Pancreas (tissue), 10 donors: ENCODE data around the gene ENDOU. TPM values are rescaled to one million over a fixed set of nuclear protein-coding genes. Genes with fewer than 3 reads are reported as not detected.

Source experiments
- ATAC-seq, 4 donors: fragments of 200-7000 bp; cut with Tn5 transposase; one replicate each; pipeline versions ENCODE4 v1.8.0 to v1.9.1; 2020; ENCODE audit warnings: mild to moderate bottlenecking in 4 of 4, moderate library complexity in 4 of 4
- DNase-seq, 6 donors: peaks; one replicate each; pipeline ENCODE4 v3.0.0-alpha.2; 2020
- FAIRE-seq: peaks from 2 replicates; lab custom pipeline; 2012; peaks lifted over from hg19 to GRCh38; lab: Jason Lieb, UNC
- H3K27ac ChIP-seq, 4 donors: fragments of 200-600 bp; sonication (generic); 1 replicate in 3 of 4; 2 replicates in 1 of 4; pipeline versions ENCODE4 v1.5.0 to v1.8.0; 2020
- H3K27me3 ChIP-seq, 4 donors: fragments of 200-600 bp; one replicate each; pipeline ENCODE4 v1.8.0; 2021
- H3K36me3 ChIP-seq, 3 donors: fragments of 200-600 bp; sonication (generic) in 1 of 3; one replicate each; pipeline versions ENCODE4 v1.5.0 to v1.8.0; 2020 to 2021
- H3K4me1 ChIP-seq, 3 donors: fragments of 200-600 bp; one replicate each; pipeline ENCODE4 v1.8.0; 2021
- H3K4me3 ChIP-seq, 4 donors: fragments of 200-600 bp; sonication (generic) in 2 of 4; one replicate each; pipeline versions ENCODE4 v1.5.0 to v1.8.0; 2020 to 2021
- H3K9me3 ChIP-seq, 4 donors: fragments of 200-600 bp; one replicate each; pipeline ENCODE4 v1.8.0; 2021
- CTCF ChIP-seq, 4 donors: fragments of 200-600 bp; sonication (generic) in 3 of 4; IDR thresholded peaks; one replicate each; pipeline versions ENCODE4 v1.5.0 to v1.8.0; 2021; ENCODE audit warnings: antibody characterized with exemption in 4 of 4
- WGBS, 2 donors: extraction: QIAGEN DNeasy Blood & Tissue Kit; methylation state at CpG; one replicate each; pipeline ENCODE4 v1.1.7; 2013; 5-methylcytosine and 5-hydroxymethylcytosine counted together
- intact Hi-C, 3 donors: fragments of 100-400 bp; cut with DNase I; formaldehyde crosslinking; loops; one replicate each; pipeline versions ENCODE4 v1.11.1 to v1.14.2; 2022
- polyA plus RNA-seq, 2 donors: library from polyadenylated mRNA; stranded (reverse); fragments of 200-250 nt; gene quantifications; one replicate each; pipeline ENCODE4 v1.2.3, GENCODE V29; 2013
- total RNA-seq, 6 donors: library from RNA; stranded (reverse); fragmentation: NEBNext Ultra II Directional in 4 of 6; extraction: Animal tissue kit (Norgen Biotek cat#: 25700) in 4 of 6; gene quantifications; one replicate each; pipeline versions ENCODE4 v1.2.1 to v1.2.4, GENCODE V29; 2021 to 2023
- donor health status: healthy with polysubstance abuse.
- donor health status: DM: no; HTN: no; CAD: no; lungs with moderate emphysema.
- donor health status: DM: no; HTN: no; CAD: no.
- donor health status: control.
- donor health status: control.
- donor health status: Bipolar disorder and iron deficiency.
- donor health status: DM: yes; HTN: yes; CAD: no.
- donor health status: DM: no; HTN: no; CAD: no.
- donor health status: DM: no; HTN: no; CAD: no.
- donor health status: DM: yes; HTN: yes; CAD: no.

The ENDOU gene
- total and polyA plus RNA-seq, 8 donors: 0.11 to 0.23 (median 0.20) TPM; not detected in 5

GRCh38 chr12:47731723-47732122 is 6.4 kb upstream of the ENDOU start:
- TF ChIP-seq CTCF (IDR thresholded peaks at IDR 0.05): no peak
- intact Hi-C loops: no loop called here
- Histone ChIP-seq H3K4me3 (no peak overlapping the region), H3K9me3 (no peaks in the 10 kb centered on the region), H3K27ac (no peak overlapping the region), H3K36me3 (no peaks in the 10 kb centered on the region), H3K4me1 (peaks cover 18 to 25% (median 24%) of the 10 kb centered on the region in 3 donors), H3K27me3 (no peaks in the 10 kb centered on the region)
- DNase-seq (no peak), FAIRE-seq (no peak), ATAC-seq (no peak)
- WGBS, 2 donors: 59 to 61% methylated on average over 5 of the region's 5 CpGs

GRCh38 chr12:47730341-47730744 is 5.1 kb upstream of the ENDOU start:
- Histone ChIP-seq H3K4me1 (peaks cover 10 to 18% (median 17%) of the 10 kb centered on the region in 3 donors), H3K9me3 (no peaks in the 10 kb centered on the region), H3K36me3 (no peaks in the 10 kb centered on the region), H3K27me3 (no peaks in the 10 kb centered on the region), H3K27ac (peak overlapping the region; percentile 2 to 50 (median 26)), H3K4me3 (no peak overlapping the region)
- TF ChIP-seq CTCF (IDR thresholded peaks at IDR 0.05): no peak
- 11 to 13% methylated on average over 8 of the region's 8 CpGs for WGBS, 2 donors
- FAIRE-seq (no peak), ATAC-seq (peak; percentile 78 to 90 (median 85)), DNase-seq (peak in 5 of 6 donors; percentile 55 to 68 (median 64))
- intact Hi-C loops: no loop called here

- H3K27me3 ChIP-seq: no peaks in the 10 kb centered on the region
Measured at GRCh38 chr12:47729233-47729632, 3.9 kb upstream of the ENDOU start.

GRCh38 chr12:47725893-47726292 is 603 bp upstream of the ENDOU start:
- intact Hi-C loops: no loop called here

More at GRCh38 chr12:47729233-47729632, 3.9 kb upstream of the ENDOU start:
- H3K36me3 ChIP-seq: no peaks in the 10 kb centered on the region
- no peak overlapping the region for H3K4me3 ChIP-seq
- H3K27ac ChIP-seq: no peak overlapping the region
- intact Hi-C loops: no loop called here
- H3K4me1 ChIP-seq: peaks cover 10 to 18% (median 17%) of the 10 kb centered on the region in 3 donors
- DNase-seq (peak in 1 of 6 donors; percentile 27), FAIRE-seq (no peak), ATAC-seq (peak in 2 of 4 donors; percentile 10 to 20)
- no peak for TF ChIP-seq CTCF (IDR thresholded peaks at IDR 0.05)
- H3K9me3 ChIP-seq: no peaks in the 10 kb centered on the region
- WGBS, 2 donors: 68 to 73% methylated on average over 3 of the region's 3 CpGs

More at GRCh38 chr12:47725893-47726292, 603 bp upstream of the ENDOU start:
- DNase-seq: peak in 1 of 6 donors; percentile 8
- Histone ChIP-seq H3K4me1 (peaks cover 10 to 15% (median 13%) of the 10 kb centered on the region in 3 donors), H3K4me3 (no peak overlapping the region), H3K27me3 (no peaks in the 10 kb centered on the region), H3K9me3 (no peaks in the 10 kb centered on the region), H3K36me3 (no peaks in the 10 kb centered on the region), H3K27ac (no peak overlapping the region)
- WGBS, 2 donors: 73 to 75% methylated on average over 5 of the region's 5 CpGs
- no peak for ATAC-seq
- FAIRE-seq: no peak
- TF ChIP-seq CTCF (IDR thresholded peaks at IDR 0.05): no peak
